IPS-NIHi7 (cell line): Measurements from ENCODE around the gene ERCC3.
"Not testable (repeated sequence)": the region's sequence is repeated elsewhere in the genome, so short reads cannot be mapped to it uniquely, and the experiment has no call there.

ENCODE experiments used
- DNase-seq: peaks from one replicate; pipeline ENCODE4 v3.0.0; 2012; ENCODE audit warnings: mixed read lengths; ENCODE audit errors: extremely low spot score

The ERCC3 gene

DNA sequence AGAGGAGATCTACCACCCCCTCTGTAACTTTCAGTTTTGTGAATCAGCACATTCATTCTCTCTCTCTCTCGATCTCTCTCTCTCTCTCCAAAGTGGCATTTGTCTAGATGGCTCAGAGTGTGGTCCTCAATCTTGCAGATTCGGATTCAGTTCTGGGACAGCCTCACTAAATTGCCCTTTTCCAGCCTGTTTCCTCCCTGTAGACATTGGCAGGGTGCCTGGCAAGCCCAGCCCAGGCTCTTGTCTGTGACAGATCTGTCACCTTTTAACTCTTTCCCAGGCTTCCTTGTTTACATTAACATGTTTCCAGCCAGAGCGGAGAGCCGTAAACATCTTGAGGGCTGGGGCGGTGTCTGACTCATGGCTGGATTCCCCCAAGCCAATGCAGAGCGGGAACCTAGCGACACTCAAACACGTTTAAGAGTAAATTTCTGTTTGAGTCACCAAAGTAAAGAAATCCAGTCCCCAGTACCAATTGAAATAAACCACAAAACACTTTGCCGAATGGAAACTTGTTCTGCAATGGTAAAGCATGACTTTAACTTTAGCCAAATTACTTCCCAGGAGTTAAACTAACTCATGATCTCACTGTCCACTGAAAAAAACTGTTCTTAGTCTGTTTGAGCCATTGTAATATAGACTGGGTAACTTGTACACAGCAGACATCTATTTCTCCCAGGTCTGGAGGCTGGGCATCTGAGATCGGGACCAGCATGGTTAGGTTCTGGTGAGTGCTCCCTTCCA, 67.3 kb downstream of the ERCC3 start:
- DNase-seq, result peak; percentile 62

DNA sequence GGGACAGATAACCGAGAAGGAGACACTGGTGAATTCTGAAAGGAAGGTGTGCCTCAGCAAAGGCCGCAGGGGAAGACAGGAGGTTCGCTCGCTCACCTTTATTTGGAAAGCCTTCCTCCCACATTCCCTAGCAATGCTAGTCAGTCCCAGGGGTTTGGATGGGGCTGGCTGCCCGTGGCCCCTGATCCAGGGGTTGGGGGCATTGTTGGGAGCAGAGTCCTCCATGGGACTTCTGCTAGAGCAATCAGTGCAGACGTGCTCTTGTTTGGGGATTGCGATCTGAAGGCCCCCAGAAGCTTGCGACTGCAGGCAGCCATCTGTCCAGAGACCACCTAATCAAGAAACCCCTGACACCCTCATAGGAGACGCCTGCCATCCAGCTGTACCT, 67.8 kb downstream of the ERCC3 start:
- no peak for DNase-seq

DNA sequence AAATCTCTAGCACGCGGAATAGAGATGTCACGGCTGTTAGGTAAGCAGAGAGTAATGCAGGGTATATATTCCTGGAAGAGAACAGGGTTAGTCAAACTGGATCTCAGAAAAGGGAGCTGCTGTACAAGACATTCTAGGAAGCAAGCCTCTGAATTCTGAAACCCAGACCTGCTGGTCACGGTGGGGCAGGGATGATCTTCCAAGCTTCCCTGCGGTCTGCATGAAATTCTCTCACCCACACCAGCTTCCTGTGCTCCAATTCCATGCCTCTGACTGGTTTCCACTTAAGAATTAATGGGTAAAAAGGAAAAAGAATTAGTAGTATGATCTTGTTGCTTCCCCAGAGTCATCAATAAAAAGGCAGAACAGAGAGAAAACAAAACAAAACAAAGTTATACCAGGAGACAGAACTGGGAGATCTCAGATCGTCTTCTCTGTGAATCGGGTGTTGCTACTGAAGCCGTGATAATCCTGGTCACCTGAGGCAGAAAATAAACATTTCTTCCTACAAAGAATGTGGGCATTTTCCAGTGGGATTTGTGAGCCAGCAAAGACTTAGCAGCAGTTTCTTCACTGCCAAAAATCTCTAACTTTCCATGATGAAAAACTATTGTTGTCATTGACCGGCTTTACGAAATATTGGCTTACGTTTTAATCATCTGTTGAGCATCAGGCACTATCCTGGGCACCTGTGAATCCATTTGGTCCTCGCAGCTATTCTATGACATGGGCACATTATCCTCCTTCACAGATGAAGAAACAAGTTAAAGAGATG, 68.6 kb downstream of the ERCC3 start:
- no peak for DNase-seq

DNA sequence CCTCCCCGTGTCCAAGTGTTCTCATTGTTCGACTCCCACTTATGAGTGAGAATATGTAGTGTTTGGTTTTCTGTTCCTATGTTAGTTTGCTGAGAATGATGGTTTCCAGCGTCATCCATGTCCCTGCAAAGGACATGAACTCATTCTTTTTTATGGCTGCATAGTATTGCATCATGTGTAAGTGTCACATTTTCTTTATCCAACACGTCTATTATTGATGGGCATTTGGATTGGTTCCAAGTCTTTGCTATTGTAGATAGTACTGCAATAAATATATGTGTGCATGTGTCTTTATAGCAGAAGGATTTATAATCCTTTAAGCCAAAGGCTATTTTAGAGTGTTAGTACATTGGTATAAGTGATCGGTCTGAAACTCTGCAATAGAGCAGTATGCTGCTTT, 69.8 kb downstream of the ERCC3 start:
- DNase-seq, result not testable (repeated sequence)

DNA sequence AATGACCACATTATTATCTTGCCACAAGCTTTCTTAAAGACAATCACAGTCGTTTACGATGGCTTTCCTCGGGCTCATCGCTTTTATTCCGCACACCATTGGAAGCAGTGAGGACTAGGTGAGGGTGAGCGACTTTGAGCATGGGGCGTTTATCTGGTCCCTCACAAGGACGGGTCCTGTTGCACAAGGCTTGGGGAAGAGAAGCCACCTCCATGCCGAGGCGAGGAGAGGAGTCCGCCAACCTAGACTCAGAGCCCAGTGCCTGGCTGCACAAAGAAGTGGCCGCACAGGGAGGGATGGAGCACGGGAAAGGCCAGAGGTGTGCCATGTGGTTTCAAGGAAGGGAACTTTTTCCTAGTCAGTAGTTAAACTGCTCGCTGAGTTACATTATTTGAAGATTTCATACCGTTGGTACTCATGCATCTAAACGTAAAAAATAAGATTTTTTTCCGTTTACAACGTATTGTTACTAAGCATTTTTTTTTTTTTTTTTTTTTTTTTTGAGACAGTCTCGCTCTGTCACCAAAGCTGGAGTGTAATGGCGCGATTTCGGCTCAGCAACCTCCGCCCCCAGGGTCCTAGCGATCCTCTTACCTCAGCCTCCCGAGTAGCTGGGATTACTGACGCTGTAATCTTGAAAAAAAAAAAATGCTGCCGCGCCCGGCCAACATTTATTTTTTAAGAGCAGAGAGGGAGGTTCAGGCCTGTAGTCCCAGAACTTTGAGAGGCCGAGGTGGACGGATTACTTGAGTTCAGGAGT, 73.0 kb downstream of the ERCC3 start:
- DNase-seq, result peak; percentile 76

DNA sequence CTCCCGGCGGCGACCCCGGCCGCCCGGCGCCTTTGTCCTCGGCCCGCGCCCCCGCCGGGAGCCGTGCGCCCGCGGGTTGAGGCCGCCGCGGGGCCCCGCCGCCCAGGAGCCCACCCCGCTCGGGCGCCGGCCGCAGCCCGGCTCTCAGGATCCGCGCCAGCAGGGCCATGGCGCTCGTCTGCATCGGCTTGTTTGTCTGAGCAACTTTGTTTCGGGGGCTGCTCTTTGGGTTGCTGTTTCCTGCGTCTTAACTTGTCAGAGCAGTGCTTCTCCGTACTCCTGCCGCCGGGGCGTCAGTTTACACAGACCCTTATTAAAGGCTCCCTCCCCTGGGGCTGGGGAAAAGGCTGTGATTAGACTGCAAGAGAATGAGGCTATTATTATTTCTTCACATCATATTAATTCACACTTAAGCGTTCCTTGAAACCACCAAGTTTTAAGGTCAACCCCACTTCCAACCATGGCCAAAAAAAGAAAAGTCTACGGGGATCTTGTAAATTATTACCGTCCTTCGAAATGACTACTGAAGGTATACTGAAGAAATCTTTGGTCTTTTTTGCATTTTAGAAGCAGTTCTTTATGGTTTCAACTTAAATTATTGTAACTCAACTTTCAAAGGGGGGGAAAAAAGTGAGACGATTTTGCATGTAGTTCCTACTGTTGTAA, 73.7 kb downstream of the ERCC3 start, which contains the start of gene CYP27C1:
CYP27C1 (minus strand) TSS at position 198 of the 666 bp plus-strand sequence; CDS start at position 169, 29 bp downstream.
- peak; percentile 42 for DNase-seq

DNA sequence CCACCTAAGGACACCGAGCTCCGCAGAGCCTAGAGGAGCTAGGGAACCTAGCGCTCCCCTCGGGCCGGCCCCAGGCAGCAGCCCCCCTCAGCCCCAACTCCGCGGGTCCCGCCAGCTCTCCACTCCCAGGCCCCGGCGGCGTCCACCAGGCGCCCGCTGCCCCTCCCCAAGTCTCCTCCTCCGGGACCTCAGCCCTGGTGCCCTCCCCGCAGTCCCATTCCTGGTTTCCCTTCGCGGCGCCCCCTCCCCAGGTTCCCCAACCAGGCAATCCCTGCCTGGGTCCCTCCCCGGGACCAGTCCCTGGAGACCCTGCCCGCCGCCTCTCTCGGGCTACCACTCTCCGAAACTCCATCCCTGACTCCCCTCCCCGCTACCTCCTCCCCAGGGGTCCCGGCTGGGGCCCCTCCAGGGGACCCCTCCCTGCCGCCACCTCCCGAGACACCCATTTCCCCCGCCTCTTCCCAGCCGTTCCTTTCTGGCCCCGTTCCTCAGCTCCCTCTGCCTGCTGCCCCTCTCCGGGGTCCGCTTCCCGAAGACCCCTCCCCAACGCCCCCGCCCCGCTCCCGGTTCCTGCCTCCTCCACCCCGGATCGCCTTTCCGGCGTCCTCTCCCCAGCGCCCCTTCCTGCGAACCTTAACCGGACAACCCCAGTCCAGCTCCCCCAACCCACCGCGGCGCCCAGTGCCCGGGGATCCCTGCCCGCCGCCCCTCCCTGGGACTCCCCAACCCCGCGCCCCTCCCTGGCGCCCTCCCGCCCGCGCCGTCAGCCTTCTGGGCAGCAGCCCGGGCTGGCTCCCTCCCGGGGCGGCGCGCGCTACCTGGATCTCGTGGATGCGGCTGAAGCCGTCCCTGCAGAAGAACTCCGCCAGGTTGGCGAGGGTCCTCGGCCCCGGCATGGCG, 74.5 kb downstream of the ERCC3 start:
- DNase-seq, result peak; percentile 56

DNA sequence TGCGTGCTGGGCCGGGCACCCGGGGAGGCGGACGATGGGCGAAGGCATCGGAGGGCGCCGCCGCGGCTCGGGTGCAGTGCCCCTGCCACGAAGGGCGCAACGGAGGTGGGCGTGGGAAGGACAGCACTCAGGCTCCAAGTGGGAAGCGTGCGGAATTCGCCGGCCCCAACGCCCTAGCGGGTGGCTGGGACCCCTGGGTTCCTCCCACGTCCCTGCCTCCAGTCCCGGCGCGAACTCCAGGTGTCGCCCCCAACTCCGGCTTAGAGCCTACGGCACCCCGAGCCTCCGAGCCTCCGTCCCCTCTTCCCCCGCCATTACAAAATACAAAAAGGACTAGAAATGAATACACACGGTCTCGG, 75.2 kb downstream of the ERCC3 start:
- no peak for DNase-seq

DNA sequence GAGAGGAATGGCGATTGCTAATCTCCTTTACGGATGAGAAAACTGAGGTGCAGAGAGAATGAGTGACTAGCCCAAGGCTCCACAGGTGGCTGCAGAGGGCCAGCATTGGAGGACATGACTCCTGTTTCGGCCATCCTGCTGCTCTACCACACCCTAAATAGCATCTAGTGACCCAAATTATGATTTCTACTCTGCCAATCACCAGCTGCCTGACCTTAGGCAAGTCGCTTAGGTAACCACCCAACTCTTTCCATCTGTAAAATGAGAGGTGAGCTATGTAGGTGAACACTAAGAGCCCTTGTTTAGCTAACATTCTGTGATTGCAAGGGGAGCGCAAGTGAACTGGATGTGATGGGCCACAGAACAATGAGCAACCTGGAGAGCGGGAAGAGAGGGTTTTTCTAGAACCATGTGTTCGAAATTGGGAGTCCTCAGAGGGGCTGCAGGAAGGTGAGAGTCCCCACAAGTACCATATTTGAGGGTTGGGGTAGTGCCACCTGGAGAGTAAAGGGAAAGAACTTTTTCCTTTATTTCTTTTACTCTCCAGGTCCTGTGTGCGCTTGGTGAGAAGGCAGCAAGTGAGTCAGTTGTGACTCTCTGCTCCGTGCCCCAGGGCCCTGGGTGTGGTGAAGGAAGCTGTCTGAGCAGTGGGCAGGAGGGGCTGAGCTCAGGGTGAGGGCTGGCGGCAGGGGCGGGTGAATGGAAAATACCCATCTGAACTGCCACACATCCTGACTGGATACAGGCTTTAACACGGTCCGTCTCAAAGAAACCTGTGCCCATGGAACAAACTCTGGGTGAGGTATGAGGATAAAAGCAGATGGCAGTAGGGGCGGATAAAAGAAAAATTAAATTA, 76.2 kb downstream of the ERCC3 start:
- DNase-seq, result no peak

DNA sequence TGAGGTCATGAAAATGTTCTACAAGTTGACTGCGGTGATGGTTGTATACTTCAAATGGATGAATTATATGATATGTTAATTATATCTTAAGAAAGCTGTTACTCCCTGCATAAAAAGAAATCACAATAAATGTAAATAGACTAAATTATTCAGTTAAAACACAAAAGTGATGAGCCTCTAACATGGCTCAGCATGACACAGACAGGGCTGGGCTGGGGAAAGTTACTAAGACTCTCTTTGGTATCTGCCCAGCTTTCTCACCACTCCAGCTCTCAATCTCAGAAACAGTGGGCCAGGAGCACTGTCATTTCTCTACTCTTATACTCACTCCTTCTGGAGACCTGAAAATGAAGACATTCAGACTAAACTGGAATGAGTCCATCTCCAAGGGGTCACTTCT, 77.4 kb downstream of the ERCC3 start:
- DNase-seq, result no peak

DNA sequence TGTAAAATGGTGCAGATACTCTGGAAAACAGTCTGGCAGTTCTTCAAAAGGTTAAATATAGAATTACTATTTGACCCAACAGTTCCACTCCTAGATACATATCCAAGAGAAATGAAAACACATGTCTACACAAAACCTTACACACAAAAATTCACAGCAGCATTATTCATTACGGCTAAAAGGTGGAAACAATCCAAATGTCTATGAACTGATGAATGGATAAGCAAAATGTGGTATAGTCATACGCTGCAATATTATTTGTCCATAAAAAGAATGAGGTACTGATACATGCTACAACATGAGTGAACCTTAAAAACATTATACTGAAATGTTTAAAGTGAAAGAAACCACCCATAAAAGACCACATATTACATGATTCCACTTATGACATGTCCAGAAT, 77.8 kb downstream of the ERCC3 start:
- no peak for DNase-seq

DNA sequence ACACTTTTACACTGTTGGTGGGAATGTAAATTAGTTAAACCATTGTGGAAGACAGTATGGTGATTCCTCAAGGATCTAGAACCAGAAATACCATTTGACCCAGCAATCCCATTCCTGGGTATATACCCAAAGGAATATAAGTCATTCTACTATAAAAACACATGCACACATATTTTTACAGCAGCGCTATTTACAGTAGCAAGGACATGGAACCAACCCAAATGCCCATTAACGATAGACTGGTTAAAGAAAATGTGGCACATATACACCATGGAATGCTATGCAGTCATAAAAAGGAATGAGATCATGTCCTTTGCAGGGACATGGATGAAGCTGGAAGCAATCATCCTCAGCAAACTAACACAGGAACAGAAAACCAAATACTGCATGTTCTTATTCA, 79.7 kb downstream of the ERCC3 start:
- DNase-seq, result not testable (repeated sequence)

DNA sequence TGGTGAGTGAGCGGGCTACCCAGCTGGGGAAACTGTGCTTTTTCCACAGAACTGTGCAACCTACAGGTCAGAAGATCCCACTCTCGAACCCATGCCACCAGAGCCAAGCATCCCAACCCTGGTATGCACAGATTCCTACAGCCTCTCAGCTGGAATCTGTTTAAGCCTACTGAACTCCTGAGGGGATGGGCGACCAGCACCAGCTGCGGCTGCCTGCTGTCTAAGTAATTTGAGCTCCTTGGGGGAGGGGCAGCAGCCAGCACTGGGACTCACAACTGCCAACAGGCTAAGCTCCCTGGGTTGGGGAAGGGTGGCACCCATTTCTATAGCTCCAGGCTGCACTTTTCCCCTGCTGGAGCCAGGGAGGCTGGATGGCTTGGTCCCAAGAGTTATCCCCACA, 85.6 kb downstream of the ERCC3 start:
- no peak for DNase-seq
